DND-41 (cell line): ENCODE measurements around the gene CLK3.

Experiments used
- EZH2 ChIP-seq: IDR thresholded peaks from 3 replicates; pipeline ENCODE4 v1.6.1; 2012; ENCODE audit warnings: borderline replicate concordance, low read depth, mild to moderate bottlenecking, moderate library complexity, low read length, inconsistent platforms; ENCODE audit not compliant: severe bottlenecking
- TF ChIP-seq, protein P1 (sequence below): IDR thresholded peaks from 2 replicates; pipeline ENCODE4 v1.5.1; 2012; ENCODE audit warnings: borderline replicate concordance, low read length, moderate library complexity, mild to moderate bottlenecking; ENCODE audit not compliant: poor library complexity, severe bottlenecking; ENCODE audit errors: extremely low read depth

DNA sequence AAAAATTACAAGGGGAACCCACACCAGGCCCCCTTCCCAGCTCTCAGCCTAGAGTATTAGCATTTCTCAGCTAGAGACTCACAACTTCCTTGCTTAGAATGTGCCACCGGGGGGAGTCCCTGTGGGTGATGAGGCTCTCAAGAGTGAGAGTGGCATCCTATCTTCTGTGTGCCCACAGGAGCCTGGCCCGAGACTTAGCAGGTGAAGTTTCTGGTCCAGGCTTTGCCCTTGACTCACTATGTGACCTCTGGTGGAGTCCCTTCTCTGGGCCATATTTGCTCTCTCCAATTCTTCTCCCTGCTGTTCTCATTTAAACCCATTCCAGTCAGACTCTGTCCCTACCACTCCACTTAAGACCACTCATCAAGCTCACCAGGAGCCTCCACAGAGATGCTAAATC lies 18.1 kb downstream of the CLK3 start:
- TF ChIP-seq, protein P1, sequence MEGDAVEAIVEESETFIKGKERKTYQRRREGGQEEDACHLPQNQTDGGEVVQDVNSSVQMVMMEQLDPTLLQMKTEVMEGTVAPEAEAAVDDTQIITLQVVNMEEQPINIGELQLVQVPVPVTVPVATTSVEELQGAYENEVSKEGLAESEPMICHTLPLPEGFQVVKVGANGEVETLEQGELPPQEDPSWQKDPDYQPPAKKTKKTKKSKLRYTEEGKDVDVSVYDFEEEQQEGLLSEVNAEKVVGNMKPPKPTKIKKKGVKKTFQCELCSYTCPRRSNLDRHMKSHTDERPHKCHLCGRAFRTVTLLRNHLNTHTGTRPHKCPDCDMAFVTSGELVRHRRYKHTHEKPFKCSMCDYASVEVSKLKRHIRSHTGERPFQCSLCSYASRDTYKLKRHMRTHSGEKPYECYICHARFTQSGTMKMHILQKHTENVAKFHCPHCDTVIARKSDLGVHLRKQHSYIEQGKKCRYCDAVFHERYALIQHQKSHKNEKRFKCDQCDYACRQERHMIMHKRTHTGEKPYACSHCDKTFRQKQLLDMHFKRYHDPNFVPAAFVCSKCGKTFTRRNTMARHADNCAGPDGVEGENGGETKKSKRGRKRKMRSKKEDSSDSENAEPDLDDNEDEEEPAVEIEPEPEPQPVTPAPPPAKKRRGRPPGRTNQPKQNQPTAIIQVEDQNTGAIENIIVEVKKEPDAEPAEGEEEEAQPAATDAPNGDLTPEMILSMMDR = no peak
- no peak for TF ChIP-seq EZH2
